ENCODE results near the gene TIE1. TPM values are rescaled to one million over a fixed set of nuclear protein-coding genes. Genes with fewer than 3 reads are reported as not detected.

The TIE1 gene
- total RNA-seq, 4 donors from 2014 or later, result 47.4 to 80.7 (median 67.9) TPM

DNA sequence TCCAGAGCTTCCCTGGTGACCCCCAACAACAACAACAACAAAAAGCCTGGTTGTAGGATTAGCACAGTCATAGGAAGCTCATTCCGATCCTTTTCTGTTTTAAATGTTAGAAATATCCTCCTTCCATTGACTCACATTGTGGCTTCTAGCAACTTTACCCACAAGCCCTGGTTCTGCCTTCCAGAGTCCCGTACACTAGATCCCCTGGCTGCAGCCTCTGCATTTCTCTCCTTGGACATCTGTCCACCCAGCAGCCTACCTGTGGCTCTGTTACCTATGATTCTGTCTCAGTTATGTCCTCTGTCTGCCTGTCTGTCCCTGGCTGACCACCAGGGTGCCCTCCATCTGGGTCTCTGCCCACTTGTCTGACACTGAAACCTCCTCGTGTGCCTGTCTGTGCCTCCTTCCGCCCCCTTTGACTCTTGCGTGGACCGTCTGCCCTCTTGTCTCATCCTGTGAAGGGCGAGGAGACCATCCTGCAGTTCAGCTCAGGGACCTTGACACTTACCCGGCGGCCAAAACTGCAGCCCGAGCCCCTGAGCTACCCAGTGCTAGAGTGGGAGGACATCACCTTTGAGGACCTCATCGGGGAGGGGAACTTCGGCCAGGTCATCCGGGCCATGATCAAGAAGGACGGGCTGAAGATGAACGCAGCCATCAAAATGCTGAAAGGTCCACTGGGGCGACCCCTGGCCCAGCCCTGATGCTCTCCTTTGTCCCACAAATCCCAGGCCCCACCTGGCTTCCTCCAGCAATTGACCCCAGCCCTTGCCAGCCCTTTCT is 16.1 kb downstream of the TIE1 start:
- Histone ChIP-seq H3K27ac (no peak overlapping the region), H3K36me3 (no peaks in the 10 kb centered on the region), H3K9me3 (no peaks in the 10 kb centered on the region), H3K4me3 (no peak overlapping the region), H3K4me1 (no peaks in the 10 kb centered on the region), H3K27me3 (no peaks in the 10 kb centered on the region)
- TF ChIP-seq, protein P1, sequence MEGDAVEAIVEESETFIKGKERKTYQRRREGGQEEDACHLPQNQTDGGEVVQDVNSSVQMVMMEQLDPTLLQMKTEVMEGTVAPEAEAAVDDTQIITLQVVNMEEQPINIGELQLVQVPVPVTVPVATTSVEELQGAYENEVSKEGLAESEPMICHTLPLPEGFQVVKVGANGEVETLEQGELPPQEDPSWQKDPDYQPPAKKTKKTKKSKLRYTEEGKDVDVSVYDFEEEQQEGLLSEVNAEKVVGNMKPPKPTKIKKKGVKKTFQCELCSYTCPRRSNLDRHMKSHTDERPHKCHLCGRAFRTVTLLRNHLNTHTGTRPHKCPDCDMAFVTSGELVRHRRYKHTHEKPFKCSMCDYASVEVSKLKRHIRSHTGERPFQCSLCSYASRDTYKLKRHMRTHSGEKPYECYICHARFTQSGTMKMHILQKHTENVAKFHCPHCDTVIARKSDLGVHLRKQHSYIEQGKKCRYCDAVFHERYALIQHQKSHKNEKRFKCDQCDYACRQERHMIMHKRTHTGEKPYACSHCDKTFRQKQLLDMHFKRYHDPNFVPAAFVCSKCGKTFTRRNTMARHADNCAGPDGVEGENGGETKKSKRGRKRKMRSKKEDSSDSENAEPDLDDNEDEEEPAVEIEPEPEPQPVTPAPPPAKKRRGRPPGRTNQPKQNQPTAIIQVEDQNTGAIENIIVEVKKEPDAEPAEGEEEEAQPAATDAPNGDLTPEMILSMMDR (IDR thresholded peaks at IDR 0.05), result no peak
- TF ChIP-seq POLR2A (IDR thresholded peaks at IDR 0.05), result no peak
- intact Hi-C loops (cut with DNase I; ENCODE audit: low total_unique reads), result no loop called here
- DNase-seq, result no peak

GRCh38 chr1:43317817-43318471 is 17.2 kb downstream of the TIE1 start:
- intact Hi-C loops (cut with DNase I; ENCODE audit: low total_unique reads), result no loop called here
- H3K4me3 ChIP-seq, result no peak overlapping the region
- TF ChIP-seq, protein P1 (IDR thresholded peaks at IDR 0.05), result no peak
- no peak for TF ChIP-seq POLR2A (IDR thresholded peaks at IDR 0.05)
- H3K9me3 ChIP-seq, result no peaks in the 10 kb centered on the region
- no peaks in the 10 kb centered on the region for H3K27me3 ChIP-seq
- H3K36me3 ChIP-seq, result no peaks in the 10 kb centered on the region
- no peak overlapping the region for H3K27ac ChIP-seq
- no peaks in the 10 kb centered on the region for H3K4me1 ChIP-seq
- DNase-seq, result no peak

GRCh38 chr1:43318831-43319230 is 18.0 kb downstream of the TIE1 start:
- H3K27ac ChIP-seq, result no peak overlapping the region
- intact Hi-C loops (cut with DNase I; ENCODE audit: low total_unique reads), result no loop called here
- no peak for DNase-seq
- no peaks in the 10 kb centered on the region for H3K4me1 ChIP-seq
- no peaks in the 10 kb centered on the region for H3K9me3 ChIP-seq
- no peak for TF ChIP-seq POLR2A (IDR thresholded peaks at IDR 0.05)
- TF ChIP-seq, protein P1 (IDR thresholded peaks at IDR 0.05), result no peak
- no peaks in the 10 kb centered on the region for H3K27me3 ChIP-seq
- no peak overlapping the region for H3K4me3 ChIP-seq
- H3K36me3 ChIP-seq, result no peaks in the 10 kb centered on the region

DNA sequence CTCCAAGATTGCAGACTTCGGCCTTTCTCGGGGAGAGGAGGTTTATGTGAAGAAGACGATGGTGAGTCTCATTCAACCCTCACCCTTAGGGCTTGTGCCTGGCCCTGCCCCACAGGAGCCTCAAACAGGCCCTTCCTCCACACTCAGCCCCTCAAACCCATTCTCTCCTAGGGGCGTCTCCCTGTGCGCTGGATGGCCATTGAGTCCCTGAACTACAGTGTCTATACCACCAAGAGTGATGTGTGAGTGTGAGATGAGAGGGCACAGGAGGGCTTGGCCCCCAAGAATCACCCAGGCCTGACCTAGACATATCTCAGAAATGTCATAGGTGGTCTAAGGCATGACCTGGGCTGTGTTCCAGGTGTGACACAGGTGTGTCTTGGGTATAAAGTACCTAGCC is 18.5 kb downstream of the TIE1 start:
- no peak for DNase-seq
- no peaks in the 10 kb centered on the region for H3K27me3 ChIP-seq
- H3K36me3 ChIP-seq, result no peaks in the 10 kb centered on the region
- no peaks in the 10 kb centered on the region for H3K4me1 ChIP-seq
- no peak overlapping the region for H3K4me3 ChIP-seq
- intact Hi-C loops (cut with DNase I; ENCODE audit: low total_unique reads), result no loop called here
- TF ChIP-seq, protein P1 (IDR thresholded peaks at IDR 0.05), result no peak
- no peak for TF ChIP-seq POLR2A (IDR thresholded peaks at IDR 0.05)
- no peak overlapping the region for H3K27ac ChIP-seq
- no peaks in the 10 kb centered on the region for H3K9me3 ChIP-seq

DNA sequence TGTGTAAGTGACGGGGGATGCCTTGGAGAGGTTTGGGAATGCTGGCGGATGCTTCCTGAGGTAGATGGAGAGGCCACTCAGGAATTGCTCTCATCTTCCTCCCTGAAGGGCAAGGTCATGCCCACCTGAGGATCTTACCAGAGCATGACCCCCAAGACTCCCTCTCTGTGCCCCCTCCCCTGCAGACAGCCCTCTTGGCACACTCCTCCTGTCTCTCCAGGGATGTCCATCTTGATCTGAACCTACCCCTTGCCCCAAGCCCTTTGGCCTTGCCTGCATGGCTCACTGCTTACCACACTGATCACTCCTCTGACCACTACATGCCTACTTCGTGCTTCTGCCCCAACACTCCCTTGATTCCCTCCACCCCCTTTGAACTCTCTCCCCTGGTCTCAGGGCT is 19.0 kb downstream of the TIE1 start:
- Histone ChIP-seq H3K4me1 (no peaks in the 10 kb centered on the region), H3K4me3 (no peak overlapping the region), H3K36me3 (no peaks in the 10 kb centered on the region), H3K9me3 (no peaks in the 10 kb centered on the region), H3K27ac (no peak overlapping the region), H3K27me3 (no peaks in the 10 kb centered on the region)
- intact Hi-C loops (cut with DNase I; ENCODE audit: low total_unique reads), result no loop called here
- DNase-seq, result no peak
- TF ChIP-seq POLR2A (IDR thresholded peaks at IDR 0.05), result no peak
- TF ChIP-seq, protein P1 (IDR thresholded peaks at IDR 0.05), result no peak

Data from uterus (tissue), 4 donors.